PC-3 (cell line): ENCODE measurements around the gene FGFR2. TPM values are rescaled to one million over a fixed set of nuclear protein-coding genes. Genes with fewer than 3 reads are reported as not detected.

Experiments used
- ATAC-seq: fragments of 200-7000 bp; cut with Tn5 transposase; 2 replicates; pipeline ENCODE4 v1.9.1; 2020; ENCODE audit warnings: mild to moderate bottlenecking, moderate library complexity
- BruUV-seq: library from RNA; stranded (reverse); fragments of 400-500 nt; replicated peaks from 2 replicates; lab custom pipeline; 2021; lab: Mats Ljungman, UMichigan
- CTCF ChIA-PET: fragments of 300-600 bp; sonication (Branson Sonifier 250); formaldehyde crosslinking; loops from one replicate; lab custom pipeline; 2022; ENCODE audit warnings: antibody characterized with exemption; lab: Charles Lee
- POLR2A ChIA-PET: fragments of 300-600 bp; sonication (Branson Sonifier 250); formaldehyde crosslinking; loops from one replicate; lab custom pipeline; 2022; ENCODE audit warnings: antibody characterized with exemption; ENCODE audit not compliant: unreplicated experiment; lab: Charles Lee
- DNase-seq: peaks from one replicate; pipeline ENCODE4 v3.0.0-alpha.2; 2015
- H2AFZ ChIP-seq: fragments of 300-600 bp; sonication (generic); 2 replicates; pipeline ENCODE4 v1.6.0; 2016; ENCODE audit warnings: antibody characterized with exemption, low read length
- H3F3A ChIP-seq: fragments of 300-600 bp; sonication (generic); one replicate; pipeline ENCODE4 v1.6.0; 2017; ENCODE audit warnings: antibody characterized with exemption, low read length, control low read depth, mild to moderate bottlenecking; ENCODE audit not compliant: unreplicated experiment
- H3K27ac ChIP-seq: fragments of 300-600 bp; sonication (generic); 2 replicates; pipeline ENCODE4 v1.5.1; 2016; ENCODE audit warnings: mild to moderate bottlenecking, low read length
- H3K27me3 ChIP-seq: fragments of 300-600 bp; sonication (generic); 2 replicates; pipeline ENCODE4 v1.6.1; 2016; ENCODE audit warnings: low read length, mixed read lengths
- H3K36me3 ChIP-seq: fragments of 300-600 bp; sonication (generic); 2 replicates; pipeline ENCODE4 v1.6.1; 2016; ENCODE audit warnings: low read depth, mixed run types, low read length, mixed read lengths
- H3K4me1 ChIP-seq: fragments of 300-600 bp; sonication (generic); 2 replicates; pipeline ENCODE4 v1.5.1; 2016; ENCODE audit warnings: low read length; ENCODE audit not compliant: insufficient read depth
- H3K4me2 ChIP-seq: fragments of 300-600 bp; sonication (generic); 2 replicates; pipeline ENCODE4 v1.6.0; 2016; ENCODE audit warnings: low read length
- H3K4me3 ChIP-seq: fragments of 300-600 bp; sonication (generic); 2 replicates; pipeline ENCODE4 v1.5.1; 2016; ENCODE audit warnings: mild to moderate bottlenecking, low read length, mixed read lengths
- H3K79me2 ChIP-seq: fragments of 300-600 bp; sonication (generic); 2 replicates; pipeline ENCODE4 v1.6.1; 2017; ENCODE audit warnings: low read length, mixed read lengths
- H3K9ac ChIP-seq: fragments of 300-600 bp; sonication (generic); 2 replicates; pipeline ENCODE4 v1.6.0; 2016; ENCODE audit warnings: mild to moderate bottlenecking, low read length
- H3K9me2 ChIP-seq: fragments of 300-600 bp; sonication (generic); replicated peaks from 2 replicates; pipeline ENCODE4 v1.6.1; 2016; ENCODE audit warnings: mixed run types, low read length, mixed read lengths
- H3K9me3 ChIP-seq: fragments of 300-600 bp; sonication (generic); 2 replicates; pipeline ENCODE4 v1.6.1; 2016; ENCODE audit warnings: low read length, mixed read lengths
- H4K20me1 ChIP-seq: fragments of 300-600 bp; sonication (generic); 2 replicates; pipeline ENCODE4 v1.6.1; 2016; ENCODE audit warnings: low read length, mixed read lengths
- EZH2 ChIP-seq: fragments of 300-600 bp; sonication (generic); IDR thresholded peaks from one replicate; pipeline ENCODE4 v1.6.1; 2017; ENCODE audit warnings: antibody characterized with exemption, mild to moderate bottlenecking, low read length; ENCODE audit not compliant: unreplicated experiment
- EZH2phosphoT487 ChIP-seq: fragments of 300-600 bp; sonication (generic); IDR thresholded peaks from 2 replicates; pipeline ENCODE4 v1.6.1; 2018; ENCODE audit warnings: mild to moderate bottlenecking, antibody characterized with exemption, low read length, borderline replicate concordance
- intact Hi-C: fragments of 100-400 bp; cut with micrococcal nuclease; formaldehyde crosslinking; loops from 2 replicates; pipeline ENCODE4 v1.9.0; 2023
- total RNA-seq: library from RNA; depleted of rRNA; stranded (reverse); fragments of >200 nt; gene quantifications from 2 replicates; pipeline ENCODE4 v1.2.3, GENCODE V29; 2014
- TF ChIP-seq, protein P1 (sequence below): fragments of 300-600 bp; sonication (generic); conservative IDR thresholded peaks from 2 replicates; pipeline ENCODE4 v1.5.1; 2017; ENCODE audit warnings: antibody characterized with exemption, low read depth, mild to moderate bottlenecking, low read length

The FGFR2 gene
- total RNA-seq, 1 experiment from 2014 or later = 0.36 TPM

- Histone ChIP-seq H3K9me2 (no peaks in the 10 kb centered on the region), H3K36me3 (no peaks in the 10 kb centered on the region), H3K4me2 (no peak overlapping the region), H3K9me3 (no peaks in the 10 kb centered on the region), H3K4me1 (no peaks in the 10 kb centered on the region), H3K9ac (no peak overlapping the region), H3F3A (no peaks in the 10 kb centered on the region), H3K79me2 (no peaks in the 10 kb centered on the region), H3K27me3 (peaks cover 90% of the 10 kb centered on the region), H2AFZ (no peak overlapping the region), H3K27ac (no peak overlapping the region), H4K20me1 (no peaks in the 10 kb centered on the region), H3K4me3 (no peak overlapping the region)
- TF ChIP-seq EZH2 (no peak), EZH2phosphoT487 (no peak)
- TF ChIP-seq, protein P1, sequence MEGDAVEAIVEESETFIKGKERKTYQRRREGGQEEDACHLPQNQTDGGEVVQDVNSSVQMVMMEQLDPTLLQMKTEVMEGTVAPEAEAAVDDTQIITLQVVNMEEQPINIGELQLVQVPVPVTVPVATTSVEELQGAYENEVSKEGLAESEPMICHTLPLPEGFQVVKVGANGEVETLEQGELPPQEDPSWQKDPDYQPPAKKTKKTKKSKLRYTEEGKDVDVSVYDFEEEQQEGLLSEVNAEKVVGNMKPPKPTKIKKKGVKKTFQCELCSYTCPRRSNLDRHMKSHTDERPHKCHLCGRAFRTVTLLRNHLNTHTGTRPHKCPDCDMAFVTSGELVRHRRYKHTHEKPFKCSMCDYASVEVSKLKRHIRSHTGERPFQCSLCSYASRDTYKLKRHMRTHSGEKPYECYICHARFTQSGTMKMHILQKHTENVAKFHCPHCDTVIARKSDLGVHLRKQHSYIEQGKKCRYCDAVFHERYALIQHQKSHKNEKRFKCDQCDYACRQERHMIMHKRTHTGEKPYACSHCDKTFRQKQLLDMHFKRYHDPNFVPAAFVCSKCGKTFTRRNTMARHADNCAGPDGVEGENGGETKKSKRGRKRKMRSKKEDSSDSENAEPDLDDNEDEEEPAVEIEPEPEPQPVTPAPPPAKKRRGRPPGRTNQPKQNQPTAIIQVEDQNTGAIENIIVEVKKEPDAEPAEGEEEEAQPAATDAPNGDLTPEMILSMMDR = no peak
- CTCF ChIA-PET = no interaction called here
- intact Hi-C loops = no loop called here
- no TSS peak for BruUV-seq
- ATAC-seq (no peak), DNase-seq (no peak)
- POLR2A ChIA-PET = no interaction called here
Observed at GRCh38 chr10:121501796-121502195, 96.4 kb downstream of the FGFR2 start.

DNA sequence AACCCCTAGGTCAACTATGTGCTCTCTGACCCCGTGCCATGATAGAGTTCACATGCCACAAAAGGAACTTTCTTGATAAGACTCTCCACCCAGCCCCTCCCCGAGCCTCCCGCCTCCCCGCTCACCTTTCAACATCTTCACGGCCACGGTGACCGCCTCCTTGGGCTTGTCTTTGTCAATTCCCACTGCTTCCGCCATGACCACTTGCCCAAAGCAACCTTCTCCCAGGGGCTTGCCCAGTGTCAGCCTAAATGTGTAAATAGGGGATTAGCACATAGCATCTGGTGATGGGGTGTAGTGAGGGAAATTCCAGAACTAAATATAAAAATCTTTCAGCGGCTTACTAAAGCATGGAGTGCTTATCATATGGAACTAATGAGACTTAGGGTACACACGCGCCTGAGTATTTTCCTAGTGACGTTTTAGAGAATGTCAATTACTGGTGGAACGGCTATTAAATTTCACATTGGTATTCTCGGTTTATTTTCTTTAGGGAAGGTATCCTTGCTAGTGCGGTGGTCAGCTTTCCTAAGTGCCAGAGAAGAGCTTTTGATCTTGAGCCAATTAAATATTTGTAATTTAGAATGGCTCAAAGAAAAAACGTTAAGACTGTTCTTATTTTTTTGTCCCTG is 97.4 kb downstream of the FGFR2 start:
- Histone ChIP-seq H2AFZ (no peak overlapping the region), H4K20me1 (no peaks in the 10 kb centered on the region), H3F3A (no peaks in the 10 kb centered on the region), H3K36me3 (no peaks in the 10 kb centered on the region), H3K4me2 (no peak overlapping the region), H3K4me3 (no peak overlapping the region), H3K9ac (no peak overlapping the region), H3K27ac (no peak overlapping the region), H3K27me3 (peaks cover 91% of the 10 kb centered on the region), H3K79me2 (no peaks in the 10 kb centered on the region), H3K4me1 (no peaks in the 10 kb centered on the region), H3K9me3 (no peaks in the 10 kb centered on the region), H3K9me2 (no peaks in the 10 kb centered on the region)
- DNase-seq (no peak), ATAC-seq (no peak)
- BruUV-seq = no TSS peak
- intact Hi-C loops = no loop called here
- ChIA-PET POLR2A (no interaction called here), CTCF (no interaction called here)
- TF ChIP-seq EZH2 (no peak), EZH2phosphoT487 (no peak)
- TF ChIP-seq, protein P1 = no peak

- H4K20me1 ChIP-seq = no peaks in the 10 kb centered on the region
- H3K9ac ChIP-seq = no peak overlapping the region
- H3K27ac ChIP-seq = no peak overlapping the region
- DNase-seq (no peak), ATAC-seq (no peak)
- POLR2A ChIA-PET = interaction anchor here (0.7 kb wide), 1 partner anchor 554 kb away, joined by 3 read pairs; no protein-coding TSS in a partner anchor
- no peaks in the 10 kb centered on the region for H3K79me2 ChIP-seq
- H3K36me3 ChIP-seq = no peaks in the 10 kb centered on the region
- intact Hi-C loops = no loop called here
- no peaks in the 10 kb centered on the region for H3K9me3 ChIP-seq
- TF ChIP-seq EZH2 (no peak), EZH2phosphoT487 (no peak)
- TF ChIP-seq, protein P1 = no peak
- no peak overlapping the region for H3K4me3 ChIP-seq
- H3F3A ChIP-seq = no peaks in the 10 kb centered on the region
- no peak overlapping the region for H2AFZ ChIP-seq
- peaks cover 86% of the 10 kb centered on the region for H3K27me3 ChIP-seq
- no TSS peak for BruUV-seq
- CTCF ChIA-PET = no interaction called here
- H3K4me2 ChIP-seq = no peak overlapping the region
- H3K4me1 ChIP-seq = no peaks in the 10 kb centered on the region
- H3K9me2 ChIP-seq = no peaks in the 10 kb centered on the region
Observed at GRCh38 chr10:121497513-121498470, 100.5 kb downstream of the FGFR2 start.
